ENCODE measurements around the gene CRY2. TPM values are rescaled to one million over a fixed set of nuclear protein-coding genes. Genes with fewer than 3 reads are reported as not detected.

Gene CRY2
- total and polyA plus RNA-seq, 2 of the 13 experiments (the other 11 are each of a cell fraction or from before 2014, with no cell fraction given): 10.1 to 12.2 TPM

GRCh38 chr11:45899448-45900174 lies 52.3 kb downstream of the CRY2 start:
- peak overlapping the region; percentile 54; the same call in 1 of the 2 replicates for H3K9ac ChIP-seq (ENCODE audit: insufficient read depth, low read depth, low read length)
- intact Hi-C loops (cut with micrococcal nuclease; ENCODE audit: unreplicated experiment) (no loop called here), in situ Hi-C loops (cut with HindIII; ENCODE audit: extremely low pct_ligation_motif_present, low pct_unique_long_range_greater_than_20kb) (no loop called here)
- peak overlapping the region; percentile 35 to 71 (median 60); a peak in 5 of 6 replicates for H3K4me3 ChIP-seq (replicated peaks in 1 of 3; ENCODE audit: insufficient read depth in 1 of 3, low read depth in 2 of 3, low read length in 3 of 3)
- ATAC-seq (peak; percentile 57), DNase-seq (ENCODE audit: low spot score) (peak; percentile 69), FAIRE-seq (no peak)
- H3K36me3 ChIP-seq (replicated peaks in 1 of 2; ENCODE audit: control insufficient read depth in 1 of 2, insufficient read depth in 2 of 2, low read length in 2 of 2): no peaks in the 10 kb centered on the region
- WGBS (ENCODE audit: low lambda C conversion rate): 16% methylated on average over 13 of the region's 62 CpGs
- peaks cover 0 to 21% of the 10 kb centered on the region in 2 experiments; a peak in 1 of 5 replicates for H3K27me3 ChIP-seq (ENCODE audit: control insufficient read depth in 1 of 2, insufficient read depth in 2 of 2, low read length in 2 of 2)
- no peaks in the 10 kb centered on the region for H4K20me1 ChIP-seq (ENCODE audit: insufficient read depth, low read length)
- no peak overlapping the region for H3K27ac ChIP-seq (ENCODE audit: extremely low read length, insufficient read depth, low read length)
- H3K4me1 ChIP-seq (ENCODE audit: insufficient read depth, low read length): peaks cover 46% of the 10 kb centered on the region
- H3K79me2 ChIP-seq (ENCODE audit: insufficient read depth, low read length): no peaks in the 10 kb centered on the region
- no peaks in the 10 kb centered on the region for H3K9me3 ChIP-seq (ENCODE audit: low read length)
- POLR2A ChIA-PET: interaction anchor here (0.8 to 1.9 kb wide), 2 partner anchors 10 to 18 kb away, joined by 3 to 8 read pairs; partner anchors contain the start of gene PEX16
- no peak overlapping the region for H2AFZ ChIP-seq (ENCODE audit: low read length)
- no TSS peak for BruUV-seq (replicated peaks)
- CTCF ChIA-PET (ENCODE audit: low intra/inter-chr PET ratio, low total read pairs): no interaction called here
- peak overlapping the region; percentile 63 for H3K4me2 ChIP-seq (ENCODE audit: low read depth, low read length)
- TF ChIP-seq ZMYM4 (CRISPR knock-in tag; IDR thresholded peaks at IDR 0.05) (no peak), ZNF318 (CRISPR knock-in tag; IDR thresholded peaks at IDR 0.05) (no peak), SATB2 (CRISPR knock-in tag; IDR thresholded peaks at IDR 0.05) (no peak), KIAA2018 (CRISPR knock-in tag; IDR thresholded peaks at IDR 0.05; ENCODE audit: borderline replicate concordance) (no peak), ZNF496 (CRISPR knock-in tag; IDR thresholded peaks at IDR 0.05; ENCODE audit: insufficient replicate concordance) (no peak), KLF6 (CRISPR knock-in tag; IDR thresholded peaks at IDR 0.05) (no peak)

Measured in HepG2 (cell line).